HCT116 (cell line): ENCODE results near the gene ACSBG1. TPM values are rescaled to one million over a fixed set of nuclear protein-coding genes. Genes with fewer than 3 reads are reported as not detected.

Source experiments
- ATAC-seq: fragments of 200-7000 bp; cut with Tn5 transposase; 2 replicates; pipeline ENCODE4 v1.9.1; 2020; ENCODE audit warnings: mild to moderate bottlenecking, moderate library complexity
- BruUV-seq: library from RNA; stranded (reverse); fragments of 400-500 nt; replicated peaks from 2 replicates; lab custom pipeline; 2021; lab: Mats Ljungman, UMichigan
- CTCF ChIA-PET: fragments of 300-600 bp; sonication (Branson Sonifier 250); formaldehyde crosslinking; loops from one replicate; lab custom pipeline; 2021; ENCODE audit warnings: antibody characterized with exemption; lab: Charles Lee
- POLR2A ChIA-PET: fragments of 300-600, 350-600 bp; sonication (Branson Sonifier 250); formaldehyde crosslinking; loops from one replicate; lab custom pipeline; 2021; ENCODE audit warnings: antibody characterized with exemption; lab: Charles Lee
- RAD21 ChIA-PET, 2 experiments: fragments of 300-600 bp; sonication (Branson Sonifier 250); formaldehyde crosslinking; loops; one replicate each; lab custom pipeline; 2023; ENCODE audit warnings: low total read pairs in 2 of 2; ENCODE audit not compliant: uncharacterized antibody in 2 of 2, unreplicated experiment in 2 of 2, low non-redundant PET in 1 of 2; lab: Charles Lee
- DNase-seq: peaks from one replicate; pipeline ENCODE4 v3.0.0-alpha.2; 2010; ENCODE audit warnings: low read depth, low spot score
- H2AFZ ChIP-seq: fragments of 200-600 bp; shearing (Covaris generic), sonication (generic); 2 replicates; pipeline ENCODE4 v1.6.1; 2017; ENCODE audit warnings: low read depth, mixed run types, mixed read lengths, antibody characterized with exemption, low read length; ENCODE audit not compliant: poor library complexity, severe bottlenecking
- H3K27ac ChIP-seq: 2 replicates; pipeline ENCODE4 v1.5.1; 2012; ENCODE audit warnings: low read depth, low read length
- H3K27me3 ChIP-seq: fragments of 200-600 bp; sonication (generic); 2 replicates; pipeline ENCODE4 v1.6.1; 2016; ENCODE audit warnings: mixed run types, low read length, mixed read lengths; ENCODE audit not compliant: insufficient read depth
- H3K36me3 ChIP-seq, 2 experiments: fragments of 200-500 bp in 1 of 2; fragments of 200-600 bp in 1 of 2; sonication (Bioruptor generic) in 1 of 2; sonication (generic) in 1 of 2; 2 replicates each; pipeline versions ENCODE4 v1.5.1 to v1.6.1; 2014 to 2016; ENCODE audit warnings: low read length in 2 of 2, inconsistent platforms in 1 of 2, mixed read lengths in 1 of 2, mixed run types in 1 of 2; ENCODE audit not compliant: insufficient read depth in 2 of 2, control insufficient read depth in 1 of 2
- H3K4me1 ChIP-seq, 2 experiments: fragments of 200-600 bp in 1 of 2; sonication (generic) in 1 of 2; 2 replicates each; pipeline versions ENCODE4 v1.5.1 to v1.6.1; 2012 to 2017; ENCODE audit warnings: low read length in 2 of 2, inconsistent platforms in 1 of 2, mild to moderate bottlenecking in 1 of 2, mixed read lengths in 1 of 2, mixed run types in 1 of 2, moderate library complexity in 1 of 2; ENCODE audit not compliant: insufficient read depth in 2 of 2, control insufficient read depth in 1 of 2
- H3K4me2 ChIP-seq: fragments of 200-600 bp; sonication (generic); 2 replicates; pipeline ENCODE4 v1.6.1; 2017; ENCODE audit warnings: mixed run types, low read length, mixed read lengths
- H3K4me3 ChIP-seq, 2 experiments: fragments of 200-600 bp in 1 of 2; sonication (generic) in 1 of 2; replicated peaks in 1 of 2; 2 replicates each; pipeline ENCODE4 v1.5.1; 2011 to 2016; ENCODE audit warnings: low read length in 2 of 2, control low read depth in 1 of 2, low read depth in 1 of 2, mild to moderate bottlenecking in 1 of 2, mixed read lengths in 1 of 2, mixed run types in 1 of 2
- H3K79me2 ChIP-seq: fragments of 200-600 bp; sonication (generic); 2 replicates; pipeline ENCODE4 v1.6.1; 2017; ENCODE audit warnings: mild to moderate bottlenecking, mixed run types, low read length, moderate library complexity, mixed read lengths; ENCODE audit not compliant: insufficient read depth
- H3K9ac ChIP-seq: fragments of 200-600 bp; sonication (generic); 2 replicates; pipeline ENCODE4 v1.6.1; 2016; ENCODE audit warnings: low read length, mixed read lengths
- H3K9me2 ChIP-seq: fragments of 200-600 bp; sonication (generic), shearing (Covaris generic); 2 replicates; pipeline ENCODE4 v1.6.1; 2017; ENCODE audit warnings: mixed run types, mild to moderate bottlenecking, moderate library complexity; ENCODE audit not compliant: insufficient read depth
- H3K9me3 ChIP-seq, 2 experiments: fragments of 200-500 bp in 1 of 2; fragments of 200-600 bp in 1 of 2; sonication (Bioruptor generic) in 1 of 2; sonication (generic) in 1 of 2; 2 replicates each; pipeline ENCODE4 v1.6.1; 2014 to 2017; ENCODE audit warnings: low read length in 2 of 2, mixed read lengths in 2 of 2, inconsistent platforms in 1 of 2, low read depth in 1 of 2, mild to moderate bottlenecking in 1 of 2, mixed run types in 1 of 2, moderate library complexity in 1 of 2; ENCODE audit not compliant: control insufficient read depth in 1 of 2, insufficient read depth in 1 of 2
- H4K20me1 ChIP-seq: fragments of 200-600 bp; sonication (generic), shearing (Covaris generic); 2 replicates; pipeline ENCODE4 v1.6.1; 2017; ENCODE audit warnings: mixed run types, mild to moderate bottlenecking, moderate library complexity; ENCODE audit not compliant: insufficient read depth
- CBX3 ChIP-seq: IDR thresholded peaks from 2 replicates; pipeline ENCODE4 v1.6.1; 2012; ENCODE audit warnings: low read depth
- CEBPB ChIP-seq: IDR thresholded peaks from 2 replicates; pipeline ENCODE4 v1.6.1; 2012; ENCODE audit warnings: low read depth
- CTCF ChIP-seq, 3 experiments: fragments of 200-600 bp in 1 of 3; sonication (generic) in 1 of 3; IDR thresholded peaks in 2 of 3; conservative IDR thresholded peaks in 1 of 3; 2 replicates each; pipeline ENCODE4 v1.5.1; 2012 to 2017; ENCODE audit warnings: low read depth in 2 of 3, low read length in 2 of 3, antibody characterized with exemption in 1 of 3, borderline replicate concordance in 1 of 3, control low read depth in 1 of 3, mild to moderate bottlenecking in 1 of 3, mixed read lengths in 1 of 3, mixed run types in 1 of 3, moderate library complexity in 1 of 3; ENCODE audit not compliant: insufficient read depth in 1 of 3
- ELF1 ChIP-seq: IDR thresholded peaks from 2 replicates; pipeline ENCODE4 v1.6.1; 2012; ENCODE audit warnings: low read depth, borderline replicate concordance
- EZH2 ChIP-seq: fragments of 200-600 bp; sonication (generic); IDR thresholded peaks from 2 replicates; pipeline ENCODE4 v1.6.1; 2017; ENCODE audit warnings: antibody characterized with exemption, mixed run types
- JUND ChIP-seq: IDR thresholded peaks from 2 replicates; pipeline ENCODE4 v1.6.1; 2012
- MAX ChIP-seq: IDR thresholded peaks from 2 replicates; pipeline ENCODE4 v1.6.1; 2012
- RAD21 ChIP-seq: IDR thresholded peaks from 2 replicates; pipeline ENCODE4 v1.6.1; 2012; ENCODE audit warnings: low read depth, mild to moderate bottlenecking
- REST ChIP-seq: IDR thresholded peaks from 2 replicates; pipeline ENCODE4 v1.6.1; 2012; ENCODE audit warnings: low read depth
- SRF ChIP-seq: IDR thresholded peaks from 2 replicates; pipeline ENCODE4 v1.6.1; 2012; ENCODE audit warnings: low read depth
- TCF7L2 ChIP-seq: IDR thresholded peaks from 2 replicates; pipeline ENCODE4 v1.7.0; 2011; ENCODE audit warnings: borderline replicate concordance, inconsistent platforms; ENCODE audit not compliant: insufficient read depth, insufficient read length; ENCODE audit errors: extremely low read depth
- YY1 ChIP-seq: IDR thresholded peaks from 2 replicates; pipeline ENCODE4 v1.6.1; 2011; ENCODE audit warnings: low read length, low read depth, moderate library complexity, mild to moderate bottlenecking; ENCODE audit not compliant: insufficient replicate concordance; ENCODE audit errors: extremely low read depth
- ZFX ChIP-seq: fragments of 450-650 bp; IDR thresholded peaks from 2 replicates; pipeline ENCODE4 v1.6.1; 2017
- intact Hi-C: fragments of 100-400 bp; cut with micrococcal nuclease; formaldehyde crosslinking; loops from 2 replicates; pipeline ENCODE4 v1.10.0; 2022
- total RNA-seq: library from RNA; stranded (reverse); gene quantifications from one replicate; pipeline ENCODE4 v1.2.1, GENCODE V29; 2021; ENCODE audit not compliant: unreplicated experiment

The ACSBG1 gene
- total RNA-seq, 1 experiment from 2014 or later, result 0.71 TPM

- H3K4me1 ChIP-seq, result no peaks in the 10 kb centered on the region
- no peak overlapping the region for H3K4me3 ChIP-seq
- H3K27ac ChIP-seq, result no peak overlapping the region
- H2AFZ ChIP-seq, result no peak overlapping the region
- ChIA-PET RAD21 (no interaction called here), CTCF (no interaction called here), POLR2A (no interaction called here)
- no peaks in the 10 kb centered on the region for H3K36me3 ChIP-seq
- DNase-seq (no peak), ATAC-seq (no peak)
- H4K20me1 ChIP-seq, result no peaks in the 10 kb centered on the region
- TF ChIP-seq EZH2 (no peak), ZFX (no peak), CTCF (IDR thresholded peaks at IDR 0.05 in 2 of 3, conservative IDR thresholded peaks at IDR 0.05 in 1 of 3; ENCODE audit: borderline replicate concordance in 1 of 3, insufficient read depth in 1 of 3, low read depth in 2 of 3, low read length in 2 of 3) (no peak), CBX3 (no peak), YY1 (no peak), REST (no peak), TCF7L2 (no peak), RAD21 (no peak), JUND (no peak), MAX (no peak), CEBPB (no peak), ELF1 (no peak), SRF (no peak)
- no peaks in the 10 kb centered on the region for H3K9me2 ChIP-seq
- H3K9me3 ChIP-seq, result no peaks in the 10 kb centered on the region
- no peaks in the 10 kb centered on the region for H3K27me3 ChIP-seq
- H3K79me2 ChIP-seq, result no peaks in the 10 kb centered on the region
- intact Hi-C loops, result no loop called here
- no peak overlapping the region for H3K4me2 ChIP-seq
- no peak overlapping the region for H3K9ac ChIP-seq
- no TSS peak for BruUV-seq
Observed at GRCh38 chr15:78182821-78183220, 51.5 kb downstream of the ACSBG1 start.
